Adrenal gland (tissue), 12 donors: Measurements from ENCODE around the gene TP53INP2. TPM values are rescaled to one million over a fixed set of nuclear protein-coding genes. Genes with fewer than 3 reads are reported as not detected.

ENCODE experiments used
- DNase-seq, 7 donors: peaks; one replicate each; pipeline ENCODE4 v3.0.0-alpha.2; 2019 to 2020
- H3K27ac ChIP-seq, 5 donors: fragments of 200-600 bp; sonication (generic) in 4 of 5; 1 replicate in 3 of 5; 2 replicates in 2 of 5; pipeline versions ENCODE4 v1.5.1 to v1.8.0; 2016 to 2020; ENCODE audit warnings: mild to moderate bottlenecking in 1 of 5
- H3K27me3 ChIP-seq: fragments of 200-600 bp; 2 replicates; pipeline ENCODE4 v1.8.0; 2021
- H3K36me3 ChIP-seq, 2 donors: fragments of 200-600 bp; replicated peaks in 1 of 2; 1 replicate in 1 of 2; 2 replicates in 1 of 2; pipeline versions ENCODE4 v1.5.1 to v1.8.0; 2018 to 2022
- H3K4me1 ChIP-seq, 2 donors: fragments of 200-600 bp; replicated peaks in 1 of 2; 1 replicate in 1 of 2; 2 replicates in 1 of 2; pipeline versions ENCODE4 v1.5.1 to v1.8.0; 2018 to 2021
- H3K4me3 ChIP-seq, 4 donors: fragments of 200-600 bp; sonication (generic) in 3 of 4; one replicate each; pipeline ENCODE4 v1.5.1; 2016 to 2018
- H3K9me3 ChIP-seq, 3 donors: fragments of 200-600 bp; sonication (generic) in 1 of 3; replicated peaks in 1 of 3; 1 replicate in 2 of 3; 2 replicates in 1 of 3; pipeline versions ENCODE4 v1.5.1 to v1.8.0; 2016 to 2021
- POLR2A ChIP-seq, 2 donors: fragments of 450-650 bp; IDR thresholded peaks; one replicate each; pipeline ENCODE4 v1.6.1; 2017; ENCODE audit warnings: antibody characterized with exemption in 2 of 2, mild to moderate bottlenecking in 2 of 2, moderate library complexity in 1 of 2
- WGBS, 4 donors: extraction: QIAGEN DNeasy Blood & Tissue Kit in 2 of 4; methylation state at CpG; one replicate each; pipeline versions ENCODE4 v1.1.5 to v1.1.7; 2013 to 2017; 5-methylcytosine and 5-hydroxymethylcytosine counted together
- intact Hi-C, 2 donors: fragments of 100-400 bp; cut with DNase I; formaldehyde crosslinking; loops; one replicate each; pipeline versions ENCODE4 v1.14.1 to v1.15.0; 2022 to 2023
- polyA plus RNA-seq, 3 donors: library from polyadenylated mRNA; stranded (reverse); fragments of 200-250 nt in 2 of 3; fragments of 350-450 nt in 1 of 3; fragmentation: Illumina TruSeq in 1 of 3; extraction: RNeasy Lipid Tissue Mini Kit (QIAGEN cat#74804) in 1 of 3; gene quantifications; one replicate each; pipeline ENCODE4 v1.2.3, GENCODE V29; 2013 to 2014
- total RNA-seq, 9 donors: library from RNA; depleted of rRNA in 4 of 9; stranded (reverse); fragments of >200 nt in 4 of 9; fragments of 120-200 nt in 1 of 9; fragmentation: NEBNext Ultra II Directional in 1 of 9; extraction: Animal tissue kit (Norgen Biotek cat#: 25700) in 1 of 9; gene quantifications; one replicate each; pipeline versions ENCODE4 v1.1.0 to v1.2.4, GENCODE V29; 2013 to 2023
- TF ChIP-seq, protein P1 (sequence below), 6 experiments: fragments of 450-650 bp in 4 of 6; fragments of 200-600 bp in 2 of 6; sonication (generic) in 1 of 6; IDR thresholded peaks; 1 replicate in 5 of 6; 2 replicates in 1 of 6; pipeline versions ENCODE4 v1.5.1 to v1.8.0; 2016 to 2021; ENCODE audit warnings: antibody characterized with exemption in 6 of 6, mild to moderate bottlenecking in 2 of 6, moderate library complexity in 1 of 6
- donor health status: healthy with polysubstance abuse.
- donor health status: Bipolar disorder and iron deficiency.
- donor health status: DM: yes; HTN: yes; CAD: no.
- donor health status: DM: no; HTN: no; CAD: no.
- donor health status: DM: no; HTN: no; CAD: no.
- donor health status: DM: yes; HTN: yes; CAD: no.

The TP53INP2 gene
- total and polyA plus RNA-seq, 12 donors: 9.4 to 74.5 (median 18.7) TPM

GRCh38 chr20:34703424-34704176 is 544 bp upstream of the TP53INP2 start:
- no peaks in the 10 kb centered on the region for H3K9me3 ChIP-seq
- intact Hi-C loops: loop anchor here (10.0 kb wide), 1 partner anchor 129 kb away; no protein-coding TSS in a partner anchor
- H3K27me3 ChIP-seq: no peaks in the 10 kb centered on the region
- 1 to 2% (median 1%) methylated on average over 23 to 38 of the region's 38 CpGs for WGBS, 4 donors
- H3K36me3 ChIP-seq: no peaks in the 10 kb centered on the region
- peak overlapping the region in 3 of 4 donors; percentile 48 to 94 (median 92) for H3K4me3 ChIP-seq
- H3K27ac ChIP-seq: peak overlapping the region; percentile 98 to 100 (median 100)
- peak in 6 of 7 donors; percentile 36 to 72 (median 46) for DNase-seq
- H3K4me1 ChIP-seq: peaks cover 19 to 33% of the 10 kb centered on the region in 2 donors
- TF ChIP-seq, protein P1, sequence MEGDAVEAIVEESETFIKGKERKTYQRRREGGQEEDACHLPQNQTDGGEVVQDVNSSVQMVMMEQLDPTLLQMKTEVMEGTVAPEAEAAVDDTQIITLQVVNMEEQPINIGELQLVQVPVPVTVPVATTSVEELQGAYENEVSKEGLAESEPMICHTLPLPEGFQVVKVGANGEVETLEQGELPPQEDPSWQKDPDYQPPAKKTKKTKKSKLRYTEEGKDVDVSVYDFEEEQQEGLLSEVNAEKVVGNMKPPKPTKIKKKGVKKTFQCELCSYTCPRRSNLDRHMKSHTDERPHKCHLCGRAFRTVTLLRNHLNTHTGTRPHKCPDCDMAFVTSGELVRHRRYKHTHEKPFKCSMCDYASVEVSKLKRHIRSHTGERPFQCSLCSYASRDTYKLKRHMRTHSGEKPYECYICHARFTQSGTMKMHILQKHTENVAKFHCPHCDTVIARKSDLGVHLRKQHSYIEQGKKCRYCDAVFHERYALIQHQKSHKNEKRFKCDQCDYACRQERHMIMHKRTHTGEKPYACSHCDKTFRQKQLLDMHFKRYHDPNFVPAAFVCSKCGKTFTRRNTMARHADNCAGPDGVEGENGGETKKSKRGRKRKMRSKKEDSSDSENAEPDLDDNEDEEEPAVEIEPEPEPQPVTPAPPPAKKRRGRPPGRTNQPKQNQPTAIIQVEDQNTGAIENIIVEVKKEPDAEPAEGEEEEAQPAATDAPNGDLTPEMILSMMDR (IDR thresholded peaks at IDR 0.05): peak in 2 of 6 experiments; percentile 10 to 24
- no peak for TF ChIP-seq POLR2A (IDR thresholded peaks at IDR 0.05)

DNA sequence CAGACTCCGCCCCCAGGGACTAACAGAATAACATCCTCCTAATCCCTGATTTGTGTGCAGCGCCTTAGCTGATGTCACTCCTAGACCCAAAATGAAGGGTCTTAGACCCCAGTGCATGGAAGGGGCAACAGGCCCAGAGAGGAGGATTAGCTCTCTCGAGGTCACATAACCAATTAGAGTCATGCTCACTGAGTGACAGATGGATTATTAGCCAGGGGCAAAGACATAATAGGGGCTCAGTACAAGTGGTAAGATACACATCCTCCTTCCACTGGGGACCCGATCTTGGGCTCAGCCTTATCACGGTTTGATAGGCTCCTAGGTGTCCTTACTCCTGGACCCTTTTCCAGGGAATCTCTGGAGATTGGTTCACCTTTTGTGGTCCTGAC is 858 bp downstream of the TP53INP2 start:
- no peak for DNase-seq
- H3K36me3 ChIP-seq: no peaks in the 10 kb centered on the region
- peaks cover 23 to 36% of the 10 kb centered on the region in 2 donors for H3K4me1 ChIP-seq
- intact Hi-C loops: loop anchor here (10.0 kb wide), 1 partner anchor 130 kb away; no protein-coding TSS in a partner anchor
- peak overlapping the region; percentile 25 to 94 (median 68) for H3K4me3 ChIP-seq
- H3K9me3 ChIP-seq: no peaks in the 10 kb centered on the region
- 21 to 29% (median 28%) methylated on average over 3 to 5 of the region's 5 CpGs for WGBS, 4 donors
- no peak for TF ChIP-seq POLR2A (IDR thresholded peaks at IDR 0.05)
- no peaks in the 10 kb centered on the region for H3K27me3 ChIP-seq
- H3K27ac ChIP-seq: peak overlapping the region; percentile 98 to 100 (median 100)

DNA sequence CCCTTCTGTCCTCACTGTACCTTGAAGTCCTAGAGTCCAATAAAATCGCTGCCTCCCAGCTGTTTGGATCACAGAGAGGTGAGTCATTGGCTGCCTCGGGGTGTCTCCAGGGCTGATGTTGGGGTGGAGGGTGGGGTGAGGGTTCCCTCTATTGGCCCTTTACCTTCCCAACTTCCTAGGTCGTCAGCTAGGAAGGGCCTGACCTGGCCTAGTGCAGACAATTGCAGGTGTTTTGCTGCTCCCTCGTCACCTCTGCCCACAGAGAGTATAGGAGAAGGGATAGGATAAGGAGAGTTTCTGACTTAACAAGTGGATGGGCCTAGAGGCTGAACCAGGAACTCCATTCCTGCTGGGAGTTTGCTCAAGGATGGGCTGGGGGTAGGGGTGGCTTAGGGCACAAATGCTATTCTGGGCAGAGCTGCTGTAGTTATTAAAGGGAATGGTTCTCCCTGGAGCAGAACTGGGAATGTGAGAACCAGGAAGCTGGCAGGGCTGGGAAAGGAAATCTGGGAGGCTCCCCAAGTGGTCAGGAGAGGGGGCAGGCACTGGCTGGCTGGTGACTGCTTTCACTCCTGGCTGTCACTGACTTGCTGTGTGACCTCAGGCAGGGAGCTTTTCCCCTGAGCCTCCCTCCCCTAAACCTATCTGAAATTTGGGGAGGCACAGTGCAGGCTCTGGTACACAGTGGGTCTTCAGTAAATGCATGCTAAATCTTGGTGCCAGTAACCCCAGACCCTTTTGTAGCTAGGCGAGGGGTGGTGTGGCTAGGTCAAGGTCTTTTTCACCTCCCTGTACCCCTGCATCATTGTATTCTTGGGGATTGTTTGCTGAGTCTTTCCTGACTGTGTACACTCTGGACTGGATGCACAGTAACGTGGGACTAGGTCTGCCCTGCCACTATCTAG is 1.5 kb downstream of the TP53INP2 start:
- 31 to 49% (median 40%) methylated on average over 4 to 6 of the region's 6 CpGs for WGBS, 4 donors
- intact Hi-C loops: loop anchor here (10.0 kb wide), 1 partner anchor 131 kb away; no protein-coding TSS in a partner anchor
- Histone ChIP-seq H3K4me1 (peaks cover 27 to 42% of the 10 kb centered on the region in 2 donors), H3K27ac (peak overlapping the region; percentile 98 to 100 (median 100)), H3K27me3 (no peaks in the 10 kb centered on the region), H3K9me3 (no peaks in the 10 kb centered on the region), H3K4me3 (peak overlapping the region in 1 of 4 donors; percentile 92), H3K36me3 (no peaks in the 10 kb centered on the region)
- peak; percentile 50 to 82 (median 62) for DNase-seq
- peak in 1 of 2 donors; percentile 11 for TF ChIP-seq POLR2A (IDR thresholded peaks at IDR 0.05)
- TF ChIP-seq, protein P1 (IDR thresholded peaks at IDR 0.05): peak in 5 of 6 experiments; percentile 13 to 58 (median 29)

DNA sequence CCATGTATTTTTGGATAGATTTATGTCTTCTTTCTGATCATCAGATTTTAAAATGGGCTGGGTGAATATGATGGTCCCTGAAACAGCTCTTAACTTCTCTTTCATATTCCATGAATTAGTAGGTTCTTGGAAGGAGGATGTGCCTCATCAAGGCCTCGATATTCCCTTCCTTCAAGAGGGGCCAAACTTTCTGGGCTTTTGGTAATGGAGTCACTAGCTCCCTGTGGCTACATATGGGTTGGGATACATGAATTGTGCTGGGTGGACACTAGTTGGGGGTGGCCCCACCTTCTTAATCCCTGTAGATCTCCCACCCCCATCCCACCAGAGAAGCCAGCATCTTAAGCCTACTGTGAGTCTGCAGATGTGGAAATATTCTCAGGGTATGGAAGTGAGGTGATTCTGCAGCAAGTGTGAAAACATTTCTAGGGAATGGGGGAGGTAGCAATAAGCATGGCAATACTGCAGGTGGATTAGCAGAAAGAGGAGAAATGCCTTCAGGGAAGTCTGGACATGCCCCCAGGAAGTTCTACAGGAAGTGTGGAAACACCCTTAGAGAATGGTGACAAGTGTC is 2.2 kb downstream of the TP53INP2 start:
- no peaks in the 10 kb centered on the region for H3K9me3 ChIP-seq
- H3K27me3 ChIP-seq: no peaks in the 10 kb centered on the region
- no peak for DNase-seq
- WGBS, 4 donors: 95 to 100% (median 97%) methylated on average over 1 of the region's 1 CpG
- intact Hi-C loops: loop anchor here (10.0 kb wide), 1 partner anchor 132 kb away; no protein-coding TSS in a partner anchor
- peaks cover 27 to 50% of the 10 kb centered on the region in 2 donors for H3K4me1 ChIP-seq
- peak overlapping the region in 2 of 5 donors; percentile 100 for H3K27ac ChIP-seq
- no peak for TF ChIP-seq POLR2A (IDR thresholded peaks at IDR 0.05)
- TF ChIP-seq, protein P1 (IDR thresholded peaks at IDR 0.05): no peak
- H3K4me3 ChIP-seq: no peak overlapping the region
- H3K36me3 ChIP-seq: no peaks in the 10 kb centered on the region
